Gastroesophageal sphincter (tissue), 3 donors: ENCODE measurements around the gene BEGAIN.

ENCODE experiments used
- EP300 ChIP-seq: sonication (generic); formaldehyde crosslinking; IDR thresholded peaks from one replicate; pipeline ENCODE4 v1.6.1; 2017; ENCODE audit warnings: antibody characterized with exemption, mild to moderate bottlenecking
- POLR2A ChIP-seq, 2 donors: fragments of 450-650 bp; IDR thresholded peaks; one replicate each; pipeline ENCODE4 v1.6.1; 2017; ENCODE audit warnings: antibody characterized with exemption in 2 of 2, mild to moderate bottlenecking in 2 of 2, moderate library complexity in 1 of 2
- POLR2AphosphoS5 ChIP-seq: sonication (generic); formaldehyde crosslinking; IDR thresholded peaks from one replicate; pipeline ENCODE4 v1.6.1; 2017; ENCODE audit warnings: antibody characterized with exemption
- TF ChIP-seq, protein P1 (sequence below), 4 experiments: fragments of 200-600 bp in 2 of 4; fragments of 450-650 bp in 2 of 4; sonication (generic) in 1 of 4; IDR thresholded peaks; one replicate each; pipeline ENCODE4 v1.5.1; 2017 to 2019; ENCODE audit warnings: antibody characterized with exemption in 4 of 4, mild to moderate bottlenecking in 2 of 4, moderate library complexity in 2 of 4

DNA sequence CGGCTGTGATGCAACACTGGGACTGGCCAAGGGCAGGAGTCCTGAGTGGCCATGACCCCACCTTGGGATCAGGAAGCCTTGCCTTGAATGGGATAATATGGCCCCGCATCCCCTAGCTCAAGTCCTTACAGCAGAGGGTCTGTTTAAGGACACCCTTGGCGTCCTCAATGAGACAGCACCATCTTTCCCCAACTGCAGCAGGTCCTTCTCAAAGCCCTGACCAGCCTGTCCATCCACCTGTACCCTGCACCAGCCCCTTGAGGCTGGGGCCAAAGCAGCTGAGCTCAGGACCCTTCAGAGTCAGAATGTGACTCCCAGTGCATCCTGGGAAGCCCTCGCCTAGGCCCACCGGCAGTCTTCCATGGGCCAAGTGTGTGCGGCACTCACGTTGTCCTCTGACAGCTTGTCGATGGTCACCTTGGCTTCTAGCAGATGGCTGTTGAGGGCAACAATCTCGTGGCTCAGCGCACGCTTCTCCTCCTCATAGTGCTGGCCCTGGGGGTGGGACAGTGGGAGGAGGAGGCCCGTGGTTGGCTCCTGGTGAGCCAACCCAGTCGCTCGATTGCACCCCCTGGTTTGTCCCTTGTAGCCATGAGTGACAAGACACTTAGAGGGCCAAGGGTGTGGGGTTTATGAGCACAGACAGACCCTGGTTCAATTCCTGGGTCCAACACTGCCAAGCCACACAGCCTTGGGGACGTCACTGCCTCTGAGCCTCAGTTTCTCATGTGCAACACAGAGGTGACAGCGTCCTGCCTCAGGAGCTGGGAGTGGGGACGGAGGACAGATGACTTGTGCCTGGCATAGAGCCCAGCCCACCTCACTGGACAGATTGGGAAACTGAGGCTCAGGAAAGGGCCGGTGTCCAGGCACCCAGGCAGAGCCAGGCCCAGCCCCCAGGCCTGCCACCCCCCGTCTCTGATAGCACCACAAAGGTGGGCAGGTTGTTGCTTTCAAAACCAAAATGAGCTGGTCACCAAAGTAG, 43.5 kb downstream of the BEGAIN start:
- TF ChIP-seq POLR2AphosphoS5, result no peak
- no peak for TF ChIP-seq EP300
- TF ChIP-seq, protein P1, sequence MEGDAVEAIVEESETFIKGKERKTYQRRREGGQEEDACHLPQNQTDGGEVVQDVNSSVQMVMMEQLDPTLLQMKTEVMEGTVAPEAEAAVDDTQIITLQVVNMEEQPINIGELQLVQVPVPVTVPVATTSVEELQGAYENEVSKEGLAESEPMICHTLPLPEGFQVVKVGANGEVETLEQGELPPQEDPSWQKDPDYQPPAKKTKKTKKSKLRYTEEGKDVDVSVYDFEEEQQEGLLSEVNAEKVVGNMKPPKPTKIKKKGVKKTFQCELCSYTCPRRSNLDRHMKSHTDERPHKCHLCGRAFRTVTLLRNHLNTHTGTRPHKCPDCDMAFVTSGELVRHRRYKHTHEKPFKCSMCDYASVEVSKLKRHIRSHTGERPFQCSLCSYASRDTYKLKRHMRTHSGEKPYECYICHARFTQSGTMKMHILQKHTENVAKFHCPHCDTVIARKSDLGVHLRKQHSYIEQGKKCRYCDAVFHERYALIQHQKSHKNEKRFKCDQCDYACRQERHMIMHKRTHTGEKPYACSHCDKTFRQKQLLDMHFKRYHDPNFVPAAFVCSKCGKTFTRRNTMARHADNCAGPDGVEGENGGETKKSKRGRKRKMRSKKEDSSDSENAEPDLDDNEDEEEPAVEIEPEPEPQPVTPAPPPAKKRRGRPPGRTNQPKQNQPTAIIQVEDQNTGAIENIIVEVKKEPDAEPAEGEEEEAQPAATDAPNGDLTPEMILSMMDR (IDR thresholded peaks at IDR 0.05), result no peak
- no peak for TF ChIP-seq POLR2A (IDR thresholded peaks at IDR 0.05)
